ENCODE data around the gene HORMAD2.

DNA sequence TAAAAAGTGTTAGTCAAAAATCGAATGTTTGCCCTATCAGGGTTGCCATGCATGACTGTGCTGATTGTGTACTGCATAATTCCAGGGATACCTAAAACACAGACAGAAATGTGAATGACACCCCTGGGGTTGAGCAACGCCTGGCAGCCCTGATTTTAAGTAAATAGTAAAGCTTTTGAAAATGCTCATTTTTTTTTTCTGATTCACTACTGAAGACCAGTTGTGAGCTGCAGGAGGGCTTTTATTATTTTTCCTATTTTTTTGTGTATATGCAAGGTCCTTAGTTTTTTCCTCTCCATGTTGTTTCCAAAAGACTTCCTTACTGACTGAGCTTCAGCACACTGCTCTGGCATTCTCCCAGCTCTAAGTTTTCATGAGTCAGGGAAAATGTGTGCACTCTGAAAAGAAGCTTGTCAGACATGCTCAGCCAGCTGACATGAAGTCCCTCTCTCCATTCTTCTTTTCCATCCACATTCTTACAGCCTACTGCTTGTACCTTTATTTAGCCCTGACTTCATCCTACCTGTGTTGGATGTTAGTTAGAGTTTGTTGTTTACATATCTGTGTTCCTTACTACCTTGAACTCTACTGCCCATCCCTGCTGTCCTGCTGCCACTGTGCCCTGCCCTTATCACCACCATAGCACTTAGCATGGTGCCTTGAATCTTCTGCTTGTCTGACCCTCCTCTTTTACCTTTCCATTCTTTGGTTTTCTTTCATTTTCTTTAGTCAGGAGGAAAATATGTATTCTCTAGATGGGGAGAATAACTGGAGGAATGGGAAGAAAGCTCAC is 79.5 kb downstream of the HORMAD2 start:
- TF ChIP-seq POLR2A (IDR thresholded peaks at IDR 0.05; ENCODE audit: extremely low read depth, insufficient read length), result no peak
- TF ChIP-seq CTCF (IDR thresholded peaks at IDR 0.05; ENCODE audit: low read depth, low read length), result no peak
- TF ChIP-seq, protein P1, sequence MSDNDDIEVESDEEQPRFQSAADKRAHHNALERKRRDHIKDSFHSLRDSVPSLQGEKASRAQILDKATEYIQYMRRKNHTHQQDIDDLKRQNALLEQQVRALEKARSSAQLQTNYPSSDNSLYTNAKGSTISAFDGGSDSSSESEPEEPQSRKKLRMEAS (IDR thresholded peaks at IDR 0.05; ENCODE audit: low read depth, low read length), result no peak
- no peak for TF ChIP-seq MYC (IDR thresholded peaks at IDR 0.05; ENCODE audit: low read depth, low read length)

Measured in NB4 (cell line).